HG02588 (cell line): ENCODE measurements around the gene PFAS.

Experiments used
- ATAC-seq: cut with Tn5 transposase; IDR thresholded peaks from one replicate; pipeline ENCODE4 v1.9.1; 2021; ENCODE audit warnings: mild to moderate bottlenecking, moderate library complexity; ENCODE audit not compliant: unreplicated experiment

Gene PFAS

DNA sequence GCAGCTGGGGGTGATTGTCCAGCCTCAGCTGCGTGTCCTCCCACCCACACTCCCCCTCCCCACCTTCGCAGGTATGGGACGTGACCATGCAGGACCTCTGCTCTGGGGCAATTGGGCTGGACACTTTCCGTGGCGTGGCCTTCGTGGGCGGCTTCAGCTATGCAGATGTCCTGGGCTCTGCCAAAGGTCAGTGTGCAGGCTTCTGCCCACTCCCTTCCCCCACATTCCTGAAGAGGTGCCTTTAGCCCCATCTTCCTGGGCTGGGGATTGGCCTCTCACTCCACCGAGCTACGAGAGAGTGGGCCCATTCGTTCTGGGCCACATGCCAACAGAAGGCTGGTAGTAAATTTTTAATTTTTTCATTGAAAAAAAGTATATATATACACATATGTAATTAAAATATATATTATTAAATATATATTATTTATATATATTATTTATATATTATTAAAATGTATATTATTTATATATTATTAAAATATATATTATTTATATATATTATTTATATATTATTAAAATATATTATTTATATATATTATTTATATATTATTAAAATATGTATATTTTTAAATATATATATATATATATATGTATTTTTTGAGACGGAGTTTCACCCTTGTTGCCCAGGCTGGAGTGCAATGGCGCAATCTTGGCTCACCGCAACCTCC, 18.5 kb downstream of the PFAS start:
- no peak for ATAC-seq

DNA sequence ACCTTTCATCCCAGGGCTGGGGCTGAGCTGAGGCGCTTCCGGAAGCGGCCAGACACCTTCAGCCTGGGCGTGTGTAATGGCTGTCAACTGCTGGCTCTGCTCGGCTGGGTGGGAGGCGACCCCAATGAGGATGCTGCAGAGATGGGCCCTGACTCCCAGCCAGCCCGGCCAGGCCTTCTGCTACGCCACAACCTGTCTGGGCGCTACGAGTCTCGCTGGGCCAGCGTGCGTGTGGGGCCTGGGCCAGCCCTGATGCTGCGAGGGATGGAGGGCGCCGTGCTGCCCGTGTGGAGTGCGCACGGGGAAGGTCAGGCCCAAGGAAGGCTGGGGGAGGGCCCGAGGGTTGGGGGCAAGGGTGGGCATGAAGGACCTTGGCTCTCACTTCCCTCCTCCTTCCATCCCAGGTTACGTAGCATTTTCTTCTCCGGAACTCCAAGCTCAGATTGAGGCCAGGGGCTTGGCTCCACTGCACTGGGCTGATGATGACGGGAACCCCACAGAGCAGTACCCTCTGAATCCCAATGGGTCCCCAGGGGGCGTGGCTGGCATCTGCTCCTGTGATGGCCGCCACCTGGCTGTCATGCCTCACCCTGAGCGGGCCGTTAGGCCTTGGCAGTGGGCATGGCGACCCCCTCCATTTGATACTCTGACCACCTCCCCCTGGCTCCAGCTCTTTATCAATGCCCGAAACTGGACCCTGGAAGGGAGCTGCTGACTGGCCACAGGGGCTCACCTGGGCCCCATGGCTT, 19.6 kb downstream of the PFAS start:
- no peak for ATAC-seq

DNA sequence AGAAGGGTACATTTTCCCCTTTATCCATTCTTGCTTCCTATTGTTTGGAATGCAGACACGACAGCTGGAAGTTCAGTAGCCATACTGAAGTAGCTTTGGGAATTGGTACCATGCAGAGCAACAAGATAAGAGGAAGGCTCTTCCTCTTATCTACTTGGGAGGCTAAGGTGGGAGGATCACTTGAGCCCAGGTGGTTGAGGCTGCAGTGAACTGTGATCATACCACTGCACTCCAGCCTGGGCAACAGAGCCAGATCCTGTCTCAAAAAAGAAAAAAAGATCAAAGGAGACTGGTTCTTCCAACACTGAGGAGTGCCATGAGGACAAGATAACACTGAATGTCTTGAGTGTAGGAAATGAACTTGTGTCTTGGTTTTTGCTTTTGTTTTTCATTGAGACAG, 23.3 kb downstream of the PFAS start:
- ATAC-seq, result no peak

DNA sequence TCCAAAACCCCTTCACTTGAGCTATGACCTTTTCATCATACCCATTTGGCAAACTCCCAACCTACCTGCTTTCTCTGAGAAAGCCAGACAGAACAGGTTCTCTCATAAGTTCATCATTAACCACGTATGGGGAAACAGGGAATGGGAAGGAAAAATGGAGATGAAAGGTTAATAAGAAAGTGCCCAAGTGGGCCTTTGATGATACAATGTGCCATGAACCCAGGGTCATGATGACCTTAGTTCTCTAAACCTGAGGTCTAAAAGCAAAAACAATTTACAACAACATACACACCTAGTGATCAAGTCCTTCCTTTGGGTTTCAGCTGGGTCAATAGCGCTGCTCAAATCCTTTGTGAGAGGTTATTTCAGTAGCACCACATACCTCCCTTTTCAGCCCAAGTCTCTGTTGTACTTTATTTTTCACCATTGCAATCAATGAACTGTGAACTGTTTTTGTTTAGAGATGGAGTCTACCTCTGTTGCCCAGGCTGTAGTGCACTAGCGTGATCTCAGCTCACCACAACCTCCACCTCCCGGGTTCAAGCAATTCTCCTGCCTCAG, 24.9 kb downstream of the PFAS start:
- no peak for ATAC-seq

DNA sequence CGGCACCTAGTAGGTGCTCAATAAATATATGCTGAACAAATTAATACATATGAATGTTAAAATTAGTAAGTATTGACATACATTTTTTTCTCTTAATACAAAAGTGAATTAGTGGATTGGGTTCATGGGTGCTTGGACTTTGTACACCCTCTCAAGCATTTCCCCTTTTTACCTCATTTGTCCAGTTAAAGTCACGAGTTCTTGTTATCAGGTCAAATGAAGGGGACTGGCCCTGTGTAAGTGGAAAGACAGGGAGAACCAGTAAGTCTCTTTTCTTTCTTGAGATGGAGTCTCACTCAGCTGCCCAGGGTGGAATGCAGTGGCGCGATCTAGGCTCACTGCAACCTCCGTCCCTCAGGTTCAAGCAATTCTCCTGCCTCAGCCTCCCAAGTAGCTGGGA, 25.7 kb downstream of the PFAS start:
- no peak for ATAC-seq

DNA sequence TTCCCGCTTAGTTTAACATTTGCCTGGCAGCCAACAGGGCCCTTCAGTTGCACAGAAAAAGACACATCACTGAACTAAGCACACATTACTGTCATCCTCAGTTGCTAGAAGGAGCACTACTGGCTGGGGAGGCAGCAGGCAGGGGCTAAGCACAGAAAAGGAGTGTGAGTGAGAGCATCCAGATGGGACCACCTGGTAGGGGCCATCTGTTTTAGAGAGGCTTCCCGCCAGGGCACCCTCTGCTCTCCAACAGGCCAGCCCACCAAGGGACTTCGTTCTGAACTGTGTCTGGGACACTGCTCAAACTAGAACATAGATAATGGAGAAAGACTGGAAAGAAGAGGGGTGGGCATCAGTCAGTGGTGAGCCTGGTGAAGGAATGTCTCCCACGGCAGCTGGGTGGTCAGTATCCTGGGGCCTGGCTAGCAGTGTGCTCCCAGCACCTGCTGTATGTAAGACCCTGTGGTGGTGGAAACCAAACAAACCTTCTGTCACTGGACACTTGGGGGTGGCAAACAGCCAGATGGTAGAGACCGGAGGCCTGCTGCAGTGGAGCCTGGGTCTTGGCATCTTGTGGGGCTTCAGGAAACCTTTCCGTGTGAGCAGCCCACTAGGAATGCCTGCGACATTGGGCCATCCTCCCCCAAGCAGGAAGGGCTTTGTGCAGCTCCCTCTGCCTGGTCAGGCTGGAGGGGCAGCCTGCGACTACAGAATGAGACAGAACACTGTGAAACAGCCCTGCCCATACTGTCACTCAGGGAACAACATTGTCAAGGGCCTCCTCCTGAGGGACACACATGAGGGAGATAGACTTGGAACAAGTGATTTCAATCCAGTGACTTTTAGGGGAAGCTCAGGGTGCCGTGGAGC, 26.6 kb downstream of the PFAS start:
- no peak for ATAC-seq

DNA sequence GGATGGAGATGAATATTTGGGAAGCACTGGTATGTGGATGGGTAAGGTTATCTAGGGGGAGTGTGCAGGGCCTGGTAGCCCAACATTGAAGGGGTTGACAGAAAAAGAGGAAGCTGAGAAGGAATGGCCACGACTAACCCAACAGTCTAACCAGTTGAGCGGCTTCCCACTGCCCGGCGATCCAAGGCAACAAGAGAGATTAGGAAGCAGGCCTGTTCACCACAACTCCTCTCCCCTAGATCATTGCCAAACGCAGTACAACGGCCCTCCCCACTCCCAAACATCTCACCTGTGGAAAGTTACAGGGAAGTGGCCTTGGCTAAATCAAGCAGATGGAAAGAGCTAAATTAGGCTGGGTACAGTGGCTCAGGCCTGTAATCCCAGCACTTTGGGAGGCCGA, 28.2 kb downstream of the PFAS start:
- ATAC-seq, result no peak

DNA sequence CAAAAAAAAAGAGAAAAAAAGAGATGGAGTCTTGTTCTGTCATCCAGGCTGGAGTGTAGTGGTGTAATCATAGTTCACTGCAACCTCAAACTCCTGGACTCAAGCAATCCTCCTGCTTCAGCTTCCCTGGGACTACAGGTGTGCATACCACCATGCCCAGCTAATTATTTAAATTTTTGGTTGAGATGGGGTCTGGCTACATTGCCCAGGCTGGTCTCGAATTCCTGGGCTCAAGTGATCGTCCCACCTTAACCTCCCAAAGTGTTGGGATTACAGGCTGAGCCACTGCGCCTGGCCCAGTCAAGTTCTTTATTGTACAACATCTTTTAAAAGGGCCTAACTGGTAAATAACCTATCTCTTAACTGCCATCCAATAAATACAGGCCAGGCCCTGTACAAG, 33.3 kb downstream of the PFAS start:
- ATAC-seq, result no peak

GRCh38 chr17:8283356-8283755, 34.3 kb downstream of the PFAS start:
- ATAC-seq, result no peak

- ATAC-seq, result no peak
Measured at GRCh38 chr17:8284126-8284525, 35.0 kb downstream of the PFAS start.

- ATAC-seq, result no peak
Measured at GRCh38 chr17:8285270-8286181, 36.4 kb downstream of the PFAS start.

GRCh38 chr17:8287651-8288335, 38.7 kb downstream of the PFAS start:
- no peak for ATAC-seq

- ATAC-seq, result peak; percentile 77
Measured at GRCh38 chr17:8288336-8289102, 39.4 kb downstream of the PFAS start, which contains the start of gene RANGRF. RANGRF (plus strand) TSS chr17:8288670; CDS start chr17:8288789, 119 bp downstream.

DNA sequence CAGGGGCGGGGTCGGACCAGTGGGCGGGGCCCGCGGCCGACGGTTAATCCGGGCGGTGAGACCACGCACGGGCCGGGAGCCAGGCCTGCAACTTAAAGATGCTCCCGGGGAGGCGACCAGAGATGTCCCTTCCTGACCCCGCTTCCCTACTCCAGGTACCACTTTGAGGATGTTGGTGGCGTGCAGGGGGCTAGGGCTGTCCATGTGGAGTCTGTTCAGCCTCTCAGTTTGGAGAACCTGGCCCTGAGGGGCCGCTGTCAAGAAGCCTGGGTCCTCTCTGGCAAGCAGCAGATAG, 40.0 kb downstream of the PFAS start:
- ATAC-seq, result peak; percentile 55

DNA sequence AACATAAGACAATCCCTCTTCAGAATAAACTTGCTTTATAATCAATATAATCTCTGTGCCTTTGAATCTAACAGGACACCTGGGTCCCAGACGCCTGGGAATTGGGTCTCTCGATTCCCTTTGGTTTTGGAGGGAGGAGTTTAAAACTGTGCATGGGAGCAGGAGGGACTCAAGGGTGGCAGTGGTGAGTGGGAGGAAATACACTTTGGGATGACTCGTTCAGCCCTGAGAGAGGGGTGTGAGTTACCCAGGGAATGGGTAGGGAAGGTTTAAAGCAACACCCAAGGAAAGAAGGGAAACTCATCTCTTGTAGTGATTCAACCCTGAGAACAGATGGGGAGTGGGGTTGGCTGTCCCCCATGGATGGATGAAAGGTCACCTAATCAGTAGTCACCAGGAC, 41.0 kb downstream of the PFAS start:
- no peak for ATAC-seq

GRCh38 chr17:8292639-8293395, 43.7 kb downstream of the PFAS start:
- no peak for ATAC-seq

GRCh38 chr17:8294361-8294760, 45.3 kb downstream of the PFAS start:
- ATAC-seq, result no peak

DNA sequence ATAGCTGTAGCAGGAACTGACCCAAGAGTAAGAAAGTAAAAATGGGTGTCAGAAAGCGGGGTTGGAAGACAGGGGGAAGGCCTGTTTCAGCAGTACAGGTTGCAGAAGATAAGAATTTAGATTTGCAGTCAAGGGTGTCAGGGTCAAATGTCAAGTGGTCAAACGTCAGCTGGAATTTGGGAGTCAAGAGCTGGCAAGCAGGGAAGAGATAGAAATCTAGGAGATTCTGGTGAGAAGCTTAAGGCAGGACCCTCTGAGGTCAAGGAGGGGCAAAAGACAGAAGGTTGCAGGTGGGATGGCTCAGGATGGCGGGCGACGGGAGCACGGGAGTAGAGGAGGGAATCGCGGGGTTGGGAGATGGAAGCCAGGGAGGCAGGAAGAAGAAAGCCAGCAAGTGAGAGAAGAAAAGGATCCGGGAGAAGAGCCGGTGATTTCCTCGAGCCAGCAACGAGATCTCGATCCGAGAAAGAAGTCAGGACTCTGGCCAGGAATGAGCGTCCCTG, 45.8 kb downstream of the PFAS start:
- ATAC-seq, result no peak
